ENCODE measurements around the gene SLC17A1.
A peak's percentile ranks its signal among the peaks of the same experiment; 100 is the strongest.

The SLC17A1 gene

DNA sequence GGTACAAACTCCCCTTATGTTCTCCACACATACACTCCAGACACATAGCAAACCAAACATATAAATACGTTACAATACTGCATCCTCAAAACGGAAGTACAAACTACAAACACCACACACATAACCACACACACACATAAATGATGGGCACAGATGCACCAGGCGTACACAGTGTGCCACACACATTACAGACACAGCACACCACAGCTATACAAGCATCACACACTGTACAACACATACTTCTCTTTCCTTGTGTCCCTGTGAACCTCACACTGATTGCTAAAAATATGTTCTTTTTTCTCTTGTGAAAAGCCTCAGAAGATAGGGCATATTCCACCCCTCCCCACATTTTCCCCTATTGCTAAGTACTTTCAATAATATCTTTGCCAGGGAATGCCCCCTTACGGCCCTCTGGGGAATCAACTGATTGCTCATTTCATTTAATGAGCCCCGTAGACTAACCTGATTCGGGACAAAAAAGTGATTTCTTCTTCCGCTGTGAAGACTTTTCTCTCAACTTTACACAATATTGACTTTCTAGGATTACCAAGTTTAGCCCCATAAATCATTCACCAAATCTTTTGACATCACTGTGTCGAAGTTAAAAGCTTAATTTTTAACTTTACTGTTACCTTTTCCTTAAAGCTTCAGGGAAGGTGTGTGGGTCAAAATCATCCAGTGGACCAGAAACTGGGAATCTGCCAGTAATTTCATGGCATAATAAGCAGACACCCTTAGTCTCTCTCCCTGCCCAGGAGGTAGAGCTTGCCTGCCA is at the start of gene SLC17A1:
Gene SLC17A1 (minus strand): TSS at position 521 of the 775 bp plus-strand sequence. CDS start 1,495 bp downstream, outside the sequence.
- DNase-seq = no peak

DNA sequence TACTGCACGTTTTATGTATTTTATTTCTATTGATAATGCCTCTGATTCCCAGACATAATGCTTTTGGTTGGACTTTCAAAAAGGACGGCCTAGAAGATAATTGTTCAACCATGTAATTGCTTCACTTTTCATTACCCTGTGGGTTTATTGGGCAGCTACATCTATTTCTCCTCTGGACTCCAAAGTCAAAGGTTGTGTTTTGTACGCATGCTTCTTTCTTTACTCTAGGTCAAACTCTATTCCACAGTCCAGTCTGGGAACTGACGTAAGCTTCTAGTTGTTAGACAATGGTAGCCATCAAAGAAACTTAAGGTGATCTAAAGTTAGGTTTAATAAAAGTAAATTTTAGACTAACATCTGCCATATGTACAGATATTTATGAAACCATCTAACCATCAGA is 48.7 kb upstream of the SLC17A1 start:
- no peak for DNase-seq

DNA sequence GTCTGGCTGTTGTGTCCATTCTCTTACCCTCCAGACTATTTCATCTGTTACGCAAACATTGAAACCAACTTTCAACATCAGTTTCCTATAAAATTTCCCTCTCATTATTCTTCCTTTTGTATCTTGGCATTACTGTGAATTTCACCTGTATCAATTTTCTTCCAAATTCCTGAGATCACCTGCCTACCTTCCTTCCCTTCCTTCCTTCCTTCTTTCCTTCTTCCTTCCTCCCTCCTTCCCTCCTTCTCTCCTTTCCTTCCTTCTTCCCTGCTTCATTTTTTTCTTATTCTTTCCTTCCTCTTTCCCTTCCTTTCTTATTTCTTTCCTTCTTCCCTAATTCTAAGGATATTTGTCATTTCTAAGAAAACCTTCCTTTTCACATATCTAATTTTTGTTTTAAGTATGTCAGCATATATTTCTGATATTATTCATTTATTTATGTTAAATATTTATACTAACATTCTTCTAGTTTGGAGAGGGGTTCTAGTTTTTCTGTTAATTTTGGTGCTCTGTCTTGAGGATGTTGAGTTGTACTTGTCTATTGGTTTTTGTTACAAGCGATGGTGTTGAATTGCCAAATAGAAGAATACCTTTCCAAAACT is 47.0 kb upstream of the SLC17A1 start:
- no peak for DNase-seq

GRCh38 chr6:25875926-25876602 is 44.2 kb upstream of the SLC17A1 start:
- DNase-seq = no peak

DNA sequence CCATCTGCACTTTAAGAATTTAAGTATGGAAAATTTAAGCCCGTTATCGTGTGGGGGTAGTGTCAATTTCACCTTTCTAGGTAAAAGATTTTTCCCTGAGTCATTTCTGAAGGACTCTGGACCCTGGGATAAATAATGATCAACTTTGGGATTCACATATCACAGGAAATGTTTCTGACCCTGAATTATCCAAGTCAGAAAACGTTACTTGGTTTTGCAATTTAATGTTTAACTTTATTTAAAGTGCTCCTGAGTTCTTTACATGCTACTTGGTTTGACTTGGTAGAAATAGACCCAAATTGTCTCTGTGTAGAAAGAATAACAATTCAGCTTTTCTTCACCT is 43.7 kb upstream of the SLC17A1 start:
- no peak for DNase-seq

- peak; percentile 55 for DNase-seq
Measured at GRCh38 chr6:25874822-25875562, 43.1 kb upstream of the SLC17A1 start.

DNA sequence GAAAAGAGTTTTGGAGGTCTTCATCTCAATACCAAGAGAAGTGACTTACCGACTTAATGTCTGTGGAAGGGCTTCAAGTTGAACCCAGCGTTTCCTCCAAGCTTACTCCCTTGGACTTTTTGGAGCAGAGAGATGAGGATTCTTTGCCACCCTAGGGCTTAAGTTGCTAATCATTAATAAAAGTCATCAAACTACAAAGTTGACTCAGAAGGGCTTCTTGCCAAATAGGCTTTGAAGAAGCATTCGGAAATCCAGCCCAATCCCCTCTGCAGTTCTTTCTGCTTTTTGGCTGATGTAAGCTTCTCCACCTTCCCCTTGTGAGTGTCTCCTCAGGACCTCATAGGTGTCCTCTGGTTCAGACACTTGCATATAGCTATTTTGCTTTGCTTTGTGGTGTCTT is 42.3 kb upstream of the SLC17A1 start, which contains the start of gene SLC17A3:
Gene SLC17A3 (minus strand): TSS at position 126 of the 400 bp plus-strand sequence. CDS start 5,856 bp downstream, outside the sequence.
- DNase-seq = no peak

GRCh38 chr6:25872814-25873213 is 41.0 kb upstream of the SLC17A1 start:
- DNase-seq = no peak

GRCh38 chr6:25869840-25870239 is 38.0 kb upstream of the SLC17A1 start:
- no peak for DNase-seq

GRCh38 chr6:25868436-25869183 is 36.8 kb upstream of the SLC17A1 start:
- DNase-seq = no peak

DNA sequence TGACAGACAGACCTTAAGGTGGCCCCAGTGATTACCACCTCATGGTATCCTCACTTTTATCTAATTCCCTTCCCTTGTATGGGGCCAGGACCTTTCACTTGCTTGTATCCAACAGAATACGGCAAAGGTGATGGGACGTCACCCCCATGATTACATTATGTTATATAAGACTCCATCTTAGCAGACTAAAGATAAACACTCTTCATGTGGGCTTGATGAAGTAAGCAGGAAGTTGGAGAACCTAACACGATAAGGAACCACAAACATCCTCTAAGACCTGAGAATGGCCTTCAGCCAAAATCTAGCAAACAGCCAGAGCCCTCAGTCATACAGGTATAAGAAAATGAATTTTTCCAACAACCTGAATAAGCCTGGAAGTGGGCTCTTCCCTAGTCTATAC is 34.2 kb upstream of the SLC17A1 start:
- DNase-seq = peak; percentile 2

GRCh38 chr6:25863360-25863759 is 31.5 kb upstream of the SLC17A1 start:
- DNase-seq = no peak

DNA sequence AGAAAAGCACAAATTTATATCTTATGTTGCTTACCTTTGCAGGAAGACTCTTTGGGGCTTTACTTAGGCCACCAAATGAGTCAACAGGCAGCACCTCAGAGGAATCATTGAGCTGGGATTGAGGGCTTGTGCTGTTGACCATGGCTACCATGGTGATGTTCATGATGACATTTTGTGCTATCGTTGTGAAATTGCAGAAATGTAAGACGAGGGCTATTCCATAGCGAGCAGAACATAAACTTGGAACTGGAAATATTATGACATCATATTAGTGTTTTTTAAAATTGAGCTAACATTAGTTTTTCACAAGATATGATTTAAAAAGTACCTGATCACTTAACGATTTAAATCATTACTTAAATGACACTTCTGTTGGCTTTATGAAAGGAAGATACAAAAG is 30.3 kb upstream of the SLC17A1 start:
- peak; percentile 23 for DNase-seq

GRCh38 chr6:25852756-25853155 is 20.9 kb upstream of the SLC17A1 start:
- DNase-seq = no peak

GRCh38 chr6:25851961-25852360 is 20.1 kb upstream of the SLC17A1 start:
- DNase-seq = no peak

DNA sequence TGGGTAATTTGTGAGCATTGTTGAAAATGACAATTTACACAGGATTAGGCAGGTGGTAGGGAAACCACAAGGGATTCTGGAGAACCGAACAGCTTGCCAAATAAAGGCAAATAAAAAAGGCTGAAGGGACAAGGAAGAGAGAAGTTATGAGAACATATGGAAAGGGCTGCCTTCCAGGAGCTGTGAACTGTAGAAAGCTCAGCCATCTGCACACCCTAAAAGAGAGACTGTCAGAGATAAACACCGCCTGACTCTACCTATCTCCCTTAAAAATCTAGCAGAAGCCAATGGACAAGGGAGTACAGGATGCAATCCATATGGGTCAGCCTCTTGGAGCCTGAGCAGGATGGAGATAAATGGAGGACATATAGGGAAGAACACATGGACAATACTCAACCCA is 12.7 kb upstream of the SLC17A1 start:
- DNase-seq = no peak

- DNase-seq = no peak
Measured at GRCh38 chr6:25842526-25842925, 10.7 kb upstream of the SLC17A1 start.

DNA sequence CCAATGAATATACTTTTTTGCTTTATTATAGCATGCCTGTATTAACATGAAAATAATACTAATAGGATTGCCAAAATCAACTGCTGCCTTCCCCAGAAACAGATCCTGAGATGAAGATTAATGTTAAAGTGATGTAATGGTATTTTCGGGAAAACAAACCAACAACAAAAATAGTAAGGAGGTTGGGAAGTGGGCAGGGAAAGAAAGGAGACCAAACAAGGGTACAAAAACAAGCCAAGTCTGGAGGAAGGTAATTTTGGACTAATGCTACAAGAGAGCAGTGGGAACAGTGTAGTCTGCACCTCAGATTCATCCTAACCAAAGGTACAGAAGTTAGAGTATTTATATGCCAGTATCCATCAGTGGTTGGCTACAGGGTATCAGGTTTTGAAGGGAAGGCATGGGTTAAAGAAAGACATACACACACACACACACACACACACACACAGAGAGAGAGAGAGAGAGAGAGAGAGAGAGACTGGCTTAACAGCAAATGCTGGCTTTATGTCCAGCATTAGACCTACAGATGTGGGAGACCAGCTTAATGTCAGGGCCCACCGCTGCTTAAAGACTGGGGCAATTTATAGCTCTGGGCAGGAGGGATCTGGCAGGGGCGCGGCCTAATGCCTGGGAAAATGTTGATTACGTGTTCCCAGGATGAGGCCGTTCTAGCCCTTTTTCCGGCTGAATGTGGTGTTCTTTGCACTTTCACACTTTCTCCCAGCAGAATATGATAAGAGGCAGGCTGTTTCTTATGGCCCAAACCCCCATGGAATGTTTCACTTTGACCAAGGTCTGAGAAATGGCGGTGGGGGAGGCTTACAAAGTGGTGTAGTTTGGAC is 3.8 kb upstream of the SLC17A1 start:
- no peak for DNase-seq

DNA sequence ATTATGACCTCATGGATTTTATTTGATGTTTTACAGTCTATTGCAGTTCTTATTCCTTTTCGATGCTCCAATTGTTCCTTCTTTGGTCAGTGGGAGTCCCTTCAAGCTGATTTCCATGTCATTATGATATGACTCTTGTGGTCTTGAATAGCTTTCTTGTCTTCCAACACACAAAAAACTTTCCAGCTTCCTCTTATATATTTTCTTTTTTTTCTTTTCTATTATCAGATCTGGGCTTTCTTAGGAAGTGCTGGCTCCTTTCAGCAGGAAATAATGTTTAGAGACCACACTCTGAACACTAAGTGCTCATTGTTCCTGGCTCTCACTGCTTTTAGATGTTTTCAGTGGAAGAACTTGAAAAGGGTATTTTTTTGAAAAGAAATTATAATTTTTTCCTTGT is 3.1 kb upstream of the SLC17A1 start:
- DNase-seq = no peak

GRCh38 chr6:25833136-25833535 is 1.3 kb upstream of the SLC17A1 start:
- no peak for DNase-seq

- no peak for DNase-seq
Measured at GRCh38 chr6:25832670-25833069, 818 bp upstream of the SLC17A1 start.

GRCh38 chr6:25832307-25832662 is 433 bp upstream of the SLC17A1 start:
- DNase-seq = no peak

All from MV-4-11 (cell line).